HEK293 (cell line): ENCODE measurements around the gene PXDC1.

ENCODE experiments used
- CTCF ChIA-PET: fragments of 350-600 bp; formaldehyde crosslinking; extraction: SDS; loops from one replicate; lab custom pipeline; 2021; ENCODE audit warnings: antibody characterized with exemption; lab: Yijun Ruan, JAX
- POLR2A ChIA-PET: fragments of 300-600 bp; formaldehyde crosslinking; extraction: SDS; loops from one replicate; lab custom pipeline; 2020; ENCODE audit warnings: antibody characterized with exemption, inconsistent platforms; lab: Yijun Ruan, JAX
- H3K27ac ChIP-seq: fragments of 200-500 bp; sonication (Bioruptor generic); 2 replicates; pipeline ENCODE4 v1.5.1; 2014; ENCODE audit warnings: low read depth, low read length, control low read depth, inconsistent platforms; ENCODE audit errors: extremely low read depth
- H3K36me3 ChIP-seq, 2 experiments: fragments of 200-500 bp in 1 of 2; sonication (Bioruptor generic) in 1 of 2; 1 replicate in 1 of 2; 2 replicates in 1 of 2; pipeline ENCODE4 v1.5.1; 2014 to 2017; ENCODE audit warnings: inconsistent platforms in 2 of 2, low read length in 2 of 2; ENCODE audit not compliant: control insufficient read depth in 2 of 2, insufficient read depth in 1 of 2
- H3K4me1 ChIP-seq: fragments of 200-500 bp; sonication (Bioruptor generic); 2 replicates; pipeline ENCODE4 v1.5.1; 2014; ENCODE audit warnings: mild to moderate bottlenecking, low read length, inconsistent platforms; ENCODE audit not compliant: control insufficient read depth, insufficient read depth
- H3K4me3 ChIP-seq: 2 replicates; pipeline ENCODE4 v1.5.1; 2011; ENCODE audit warnings: low read depth, mild to moderate bottlenecking, control low read depth, low read length, moderate library complexity
- H3K9me3 ChIP-seq: fragments of 200-500 bp; sonication (Bioruptor generic); 2 replicates; pipeline ENCODE4 v1.5.1; 2014; ENCODE audit warnings: low read depth, low read length, inconsistent platforms; ENCODE audit not compliant: control insufficient read depth, insufficient read depth
- BCL11B ChIP-seq: fragments of 450-650 bp; formaldehyde crosslinking; IDR thresholded peaks from 2 replicates; pipeline ENCODE4 v1.5.1; 2016; ENCODE audit warnings: low read depth, missing biosample characterization, missing genetic modification characterization
- FEZF1 ChIP-seq: fragments of 450-650 bp; formaldehyde crosslinking; IDR thresholded peaks from 2 replicates; pipeline ENCODE4 v1.5.1; 2016; ENCODE audit warnings: missing biosample characterization, missing genetic modification characterization
- GLIS1 ChIP-seq: fragments of 450-650 bp; formaldehyde crosslinking; IDR thresholded peaks from 2 replicates; pipeline ENCODE4 v1.5.1; 2016; ENCODE audit warnings: missing biosample characterization, missing genetic modification characterization
- HIC1 ChIP-seq: fragments of 450-650 bp; formaldehyde crosslinking; IDR thresholded peaks from 2 replicates; pipeline ENCODE4 v1.5.1; 2016; ENCODE audit warnings: missing biosample characterization, missing genetic modification characterization
- PBX3 ChIP-seq: sonication (generic); formaldehyde crosslinking; IDR thresholded peaks from 2 replicates; pipeline ENCODE4 v1.8.1; 2022; ENCODE audit warnings: mild to moderate bottlenecking, moderate library complexity, missing genetic modification reagents
- SALL2 ChIP-seq: fragments of 450-650 bp; formaldehyde crosslinking; IDR thresholded peaks from 2 replicates; pipeline ENCODE4 v1.5.0; 2017; ENCODE audit warnings: missing biosample characterization, mild to moderate bottlenecking, missing genetic modification characterization, borderline replicate concordance
- SETDB1 ChIP-seq: IDR thresholded peaks from one replicate; pipeline ENCODE4 v1.6.1; 2017; ENCODE audit warnings: mild to moderate bottlenecking, low read length, moderate library complexity, mixed read lengths; ENCODE audit not compliant: insufficient read length
- TRIM28 ChIP-seq: IDR thresholded peaks from 2 replicates; pipeline ENCODE4 v1.6.1; 2011; ENCODE audit warnings: low read length, control low read depth, borderline replicate concordance
- YY2 ChIP-seq: fragments of 450-650 bp; formaldehyde crosslinking; IDR thresholded peaks from 2 replicates; pipeline ENCODE4 v1.5.1; 2016; ENCODE audit warnings: missing biosample characterization, missing genetic modification characterization
- ZBTB1 ChIP-seq: fragments of 450-650 bp; formaldehyde crosslinking; IDR thresholded peaks from 2 replicates; pipeline ENCODE4 v1.5.1; 2016; ENCODE audit warnings: missing biosample characterization, missing genetic modification characterization
- ZBTB8A ChIP-seq: fragments of 450-650 bp; formaldehyde crosslinking; IDR thresholded peaks from 2 replicates; pipeline ENCODE4 v1.5.1; 2016; ENCODE audit warnings: missing biosample characterization, missing genetic modification characterization
- ZFP41 ChIP-seq: fragments of 450-650 bp; formaldehyde crosslinking; IDR thresholded peaks from 2 replicates; pipeline ENCODE4 v1.5.1; 2016; ENCODE audit warnings: missing biosample characterization, missing genetic modification characterization, borderline replicate concordance
- ZNF146 ChIP-seq: fragments of 450-650 bp; formaldehyde crosslinking; IDR thresholded peaks from 2 replicates; pipeline ENCODE4 v1.5.1; 2016; ENCODE audit warnings: missing biosample characterization, missing genetic modification characterization
- ZNF175 ChIP-seq: fragments of 450-650 bp; formaldehyde crosslinking; IDR thresholded peaks from 2 replicates; pipeline ENCODE4 v1.5.1; 2016; ENCODE audit warnings: missing biosample characterization, missing genetic modification characterization
- ZNF223 ChIP-seq: fragments of 450-650 bp; formaldehyde crosslinking; IDR thresholded peaks from 2 replicates; pipeline ENCODE4 v1.5.1; 2016; ENCODE audit warnings: missing biosample characterization, missing genetic modification characterization
- ZNF23 ChIP-seq: fragments of 450-650 bp; formaldehyde crosslinking; IDR thresholded peaks from 2 replicates; pipeline ENCODE4 v1.5.1; 2016; ENCODE audit warnings: missing biosample characterization, missing genetic modification characterization, borderline replicate concordance
- ZNF248 ChIP-seq: fragments of 450-650 bp; formaldehyde crosslinking; IDR thresholded peaks from 2 replicates; pipeline ENCODE4 v1.5.1; 2017; ENCODE audit warnings: missing biosample characterization, missing genetic modification characterization
- ZNF302 ChIP-seq: fragments of 450-650 bp; formaldehyde crosslinking; IDR thresholded peaks from 2 replicates; pipeline ENCODE4 v1.5.1; 2016; ENCODE audit warnings: missing biosample characterization, missing genetic modification characterization, low read depth
- ZNF350 ChIP-seq: fragments of 450-650 bp; formaldehyde crosslinking; IDR thresholded peaks from 2 replicates; pipeline ENCODE4 v1.5.0; 2017; ENCODE audit warnings: missing biosample characterization, mild to moderate bottlenecking, missing genetic modification characterization
- ZNF433 ChIP-seq: fragments of 450-650 bp; formaldehyde crosslinking; IDR thresholded peaks from 2 replicates; pipeline ENCODE4 v1.5.1; 2016; ENCODE audit warnings: missing biosample characterization, missing genetic modification characterization, low read depth
- ZNF513 ChIP-seq: fragments of 450-650 bp; IDR thresholded peaks from 2 replicates; pipeline ENCODE4 v1.5.1; 2018; ENCODE audit warnings: missing biosample characterization, missing genetic modification characterization
- ZNF549 ChIP-seq: fragments of 450-650 bp; IDR thresholded peaks from 2 replicates; pipeline ENCODE4 v1.5.1; 2018; ENCODE audit warnings: missing biosample characterization, missing genetic modification characterization, mild to moderate bottlenecking, inconsistent platforms, moderate library complexity
- ZNF571 ChIP-seq: fragments of 450-650 bp; formaldehyde crosslinking; IDR thresholded peaks from 2 replicates; pipeline ENCODE4 v1.5.0; 2017; ENCODE audit warnings: missing biosample characterization, missing genetic modification characterization
- ZNF580 ChIP-seq: fragments of 450-650 bp; formaldehyde crosslinking; IDR thresholded peaks from 2 replicates; pipeline ENCODE4 v1.5.1; 2016; ENCODE audit warnings: missing biosample characterization, missing genetic modification characterization
- ZNF596 ChIP-seq: fragments of 450-650 bp; IDR thresholded peaks from 2 replicates; pipeline ENCODE4 v1.5.0; 2018; ENCODE audit warnings: missing biosample characterization, mild to moderate bottlenecking, missing genetic modification characterization, moderate library complexity
- ZNF624 ChIP-seq: fragments of 450-650 bp; formaldehyde crosslinking; IDR thresholded peaks from 2 replicates; pipeline ENCODE4 v1.5.1; 2017; ENCODE audit warnings: missing biosample characterization, missing genetic modification characterization
- ZNF626 ChIP-seq: fragments of 450-650 bp; sonication (Bioruptor Pico); formaldehyde crosslinking; IDR thresholded peaks from 2 replicates; pipeline ENCODE4 v1.5.1; 2018; ENCODE audit warnings: missing biosample characterization, missing genetic modification characterization, inconsistent platforms
- ZNF670 ChIP-seq: fragments of 450-650 bp; formaldehyde crosslinking; IDR thresholded peaks from 2 replicates; pipeline ENCODE4 v1.5.1; 2016; ENCODE audit warnings: missing biosample characterization, missing genetic modification characterization, low read depth
- ZNF707 ChIP-seq: fragments of 450-650 bp; formaldehyde crosslinking; IDR thresholded peaks from 2 replicates; pipeline ENCODE4 v1.5.1; 2016; ENCODE audit warnings: missing biosample characterization, missing genetic modification characterization
- ZNF747 ChIP-seq: fragments of 450-650 bp; formaldehyde crosslinking; IDR thresholded peaks from 2 replicates; pipeline ENCODE4 v1.5.1; 2016; ENCODE audit warnings: missing biosample characterization, missing genetic modification characterization
- ZNF76 ChIP-seq: fragments of 450-650 bp; formaldehyde crosslinking; IDR thresholded peaks from 2 replicates; pipeline ENCODE4; 2016; ENCODE audit warnings: low read depth, missing biosample characterization, missing genetic modification characterization, borderline replicate concordance
- ZNF768 ChIP-seq: fragments of 450-650 bp; formaldehyde crosslinking; IDR thresholded peaks from 2 replicates; pipeline ENCODE4 v1.5.1; 2018; ENCODE audit warnings: missing biosample characterization, mild to moderate bottlenecking, missing genetic modification characterization

PXDC1 gene

GRCh38 chr6:3737149-3737830 is 14.2 kb downstream of the PXDC1 start:
- ChIA-PET POLR2A (no interaction called here), CTCF (interaction anchor here (0.7 to 1.0 kb wide), 2 partner anchors 240 to 277 kb away, joined by 3 to 4 read pairs; no protein-coding TSS in a partner anchor)
- H3K36me3 ChIP-seq: peaks cover 0 to 39% of the 10 kb centered on the region in 2 experiments; a peak in 2 of 3 replicates
- no peak for TF ChIP-seq ZNF513 (tag by site-specific recombination)
- no peak for TF ChIP-seq ZNF549 (tag by site-specific recombination)
- no peak for TF ChIP-seq ZNF747 (tag by site-specific recombination)
- no peak for TF ChIP-seq ZNF624
- TF ChIP-seq FEZF1: no peak
- no peak for TF ChIP-seq ZNF248
- no peak for TF ChIP-seq ZNF76
- TF ChIP-seq ZNF768: no peak
- no peak for TF ChIP-seq HIC1
- no peak for TF ChIP-seq ZNF707 (tag by site-specific recombination)
- no peak for TF ChIP-seq SETDB1
- no peak for TF ChIP-seq PBX3
- no peak for TF ChIP-seq YY2 (tag by site-specific recombination)
- TF ChIP-seq GLIS1 (tag by site-specific recombination): no peak
- no peak for TF ChIP-seq ZNF146 (tag by site-specific recombination)
- TF ChIP-seq ZNF596 (tag by site-specific recombination): no peak
- TF ChIP-seq, all 188 proteins: peak for 0
- no peak overlapping the region for H3K4me3 ChIP-seq
- H3K9me3 ChIP-seq: no peaks in the 10 kb centered on the region
- H3K27ac ChIP-seq: no peak overlapping the region
- no peaks in the 10 kb centered on the region for H3K4me1 ChIP-seq

- ChIA-PET CTCF (interaction anchor here (0.7 to 1.8 kb wide), 10 partner anchors 11 to 613 kb away, joined by 3 to 11 read pairs (median 4); no protein-coding TSS in a partner anchor), POLR2A (no interaction called here)
- TF ChIP-seq ZNF23 (tag by site-specific recombination) (no peak), ZFP41 (tag by site-specific recombination) (no peak), ZBTB1 (tag by site-specific recombination) (no peak), TRIM28 (peak; percentile 71; the same call in 1 of the 2 replicates), ZBTB8A (tag by site-specific recombination) (no peak), ZNF350 (tag by site-specific recombination) (no peak), ZNF626 (no peak), BCL11B (no peak), ZNF670 (tag by site-specific recombination) (no peak), ZNF223 (no peak), SALL2 (tag by site-specific recombination) (no peak), ZNF580 (peak; percentile 75; the same call in 1 of the 2 replicates), ZNF571 (tag by site-specific recombination) (no peak), ZNF433 (tag by site-specific recombination) (no peak), ZNF596 (tag by site-specific recombination) (no peak), ZNF302 (no peak), SETDB1 (peak; percentile 72), ZNF175 (tag by site-specific recombination) (no peak)
Measured at GRCh38 chr6:3735029-3735605, 16.4 kb downstream of the PXDC1 start.

More at GRCh38 chr6:3735029-3735605, 16.4 kb downstream of the PXDC1 start:
- Histone ChIP-seq H3K4me3 (no peak overlapping the region), H3K36me3 (peaks cover 0 to 50% of the 10 kb centered on the region in 2 experiments; a peak in 2 of 3 replicates), H3K9me3 (no peaks in the 10 kb centered on the region), H3K27ac (no peak overlapping the region), H3K4me1 (no peaks in the 10 kb centered on the region)
